HCT116 (cell line): ENCODE measurements around the gene ZNF674. TPM values are rescaled to one million over a fixed set of nuclear protein-coding genes. Genes with fewer than 3 reads are reported as not detected.

Source experiments
- ATAC-seq: fragments of 200-7000 bp; cut with Tn5 transposase; 2 replicates; pipeline ENCODE4 v1.9.1; 2020; ENCODE audit warnings: mild to moderate bottlenecking, moderate library complexity
- BruUV-seq: library from RNA; stranded (reverse); fragments of 400-500 nt; replicated peaks from 2 replicates; lab custom pipeline; 2021; lab: Mats Ljungman, UMichigan
- CTCF ChIA-PET: fragments of 300-600 bp; sonication (Branson Sonifier 250); formaldehyde crosslinking; loops from one replicate; lab custom pipeline; 2021; ENCODE audit warnings: antibody characterized with exemption; lab: Charles Lee
- POLR2A ChIA-PET: fragments of 300-600, 350-600 bp; sonication (Branson Sonifier 250); formaldehyde crosslinking; loops from one replicate; lab custom pipeline; 2021; ENCODE audit warnings: antibody characterized with exemption; lab: Charles Lee
- RAD21 ChIA-PET, 2 experiments: fragments of 300-600 bp; sonication (Branson Sonifier 250); formaldehyde crosslinking; loops; one replicate each; lab custom pipeline; 2023; ENCODE audit warnings: low total read pairs in 2 of 2; ENCODE audit not compliant: uncharacterized antibody in 2 of 2, unreplicated experiment in 2 of 2, low non-redundant PET in 1 of 2; lab: Charles Lee
- DNase-seq: peaks from one replicate; pipeline ENCODE4 v3.0.0-alpha.2; 2010; ENCODE audit warnings: low read depth, low spot score
- H2AFZ ChIP-seq: fragments of 200-600 bp; shearing (Covaris generic), sonication (generic); 2 replicates; pipeline ENCODE4 v1.6.1; 2017; ENCODE audit warnings: low read depth, mixed run types, mixed read lengths, antibody characterized with exemption, low read length; ENCODE audit not compliant: poor library complexity, severe bottlenecking
- H3K27ac ChIP-seq: 2 replicates; pipeline ENCODE4 v1.5.1; 2012; ENCODE audit warnings: low read depth, low read length
- H3K27me3 ChIP-seq: fragments of 200-600 bp; sonication (generic); 2 replicates; pipeline ENCODE4 v1.6.1; 2016; ENCODE audit warnings: mixed run types, low read length, mixed read lengths; ENCODE audit not compliant: insufficient read depth
- H3K36me3 ChIP-seq, 2 experiments: fragments of 200-500 bp in 1 of 2; fragments of 200-600 bp in 1 of 2; sonication (Bioruptor generic) in 1 of 2; sonication (generic) in 1 of 2; 2 replicates each; pipeline versions ENCODE4 v1.5.1 to v1.6.1; 2014 to 2016; ENCODE audit warnings: low read length in 2 of 2, inconsistent platforms in 1 of 2, mixed read lengths in 1 of 2, mixed run types in 1 of 2; ENCODE audit not compliant: insufficient read depth in 2 of 2, control insufficient read depth in 1 of 2
- H3K4me1 ChIP-seq, 2 experiments: fragments of 200-600 bp in 1 of 2; sonication (generic) in 1 of 2; 2 replicates each; pipeline versions ENCODE4 v1.5.1 to v1.6.1; 2012 to 2017; ENCODE audit warnings: low read length in 2 of 2, inconsistent platforms in 1 of 2, mild to moderate bottlenecking in 1 of 2, mixed read lengths in 1 of 2, mixed run types in 1 of 2, moderate library complexity in 1 of 2; ENCODE audit not compliant: insufficient read depth in 2 of 2, control insufficient read depth in 1 of 2
- H3K4me2 ChIP-seq: fragments of 200-600 bp; sonication (generic); 2 replicates; pipeline ENCODE4 v1.6.1; 2017; ENCODE audit warnings: mixed run types, low read length, mixed read lengths
- H3K4me3 ChIP-seq, 2 experiments: fragments of 200-600 bp in 1 of 2; sonication (generic) in 1 of 2; replicated peaks in 1 of 2; 2 replicates each; pipeline ENCODE4 v1.5.1; 2011 to 2016; ENCODE audit warnings: low read length in 2 of 2, control low read depth in 1 of 2, low read depth in 1 of 2, mild to moderate bottlenecking in 1 of 2, mixed read lengths in 1 of 2, mixed run types in 1 of 2
- H3K79me2 ChIP-seq: fragments of 200-600 bp; sonication (generic); 2 replicates; pipeline ENCODE4 v1.6.1; 2017; ENCODE audit warnings: mild to moderate bottlenecking, mixed run types, low read length, moderate library complexity, mixed read lengths; ENCODE audit not compliant: insufficient read depth
- H3K9ac ChIP-seq: fragments of 200-600 bp; sonication (generic); 2 replicates; pipeline ENCODE4 v1.6.1; 2016; ENCODE audit warnings: low read length, mixed read lengths
- H3K9me2 ChIP-seq: fragments of 200-600 bp; sonication (generic), shearing (Covaris generic); 2 replicates; pipeline ENCODE4 v1.6.1; 2017; ENCODE audit warnings: mixed run types, mild to moderate bottlenecking, moderate library complexity; ENCODE audit not compliant: insufficient read depth
- H3K9me3 ChIP-seq, 2 experiments: fragments of 200-500 bp in 1 of 2; fragments of 200-600 bp in 1 of 2; sonication (Bioruptor generic) in 1 of 2; sonication (generic) in 1 of 2; 2 replicates each; pipeline ENCODE4 v1.6.1; 2014 to 2017; ENCODE audit warnings: low read length in 2 of 2, mixed read lengths in 2 of 2, inconsistent platforms in 1 of 2, low read depth in 1 of 2, mild to moderate bottlenecking in 1 of 2, mixed run types in 1 of 2, moderate library complexity in 1 of 2; ENCODE audit not compliant: control insufficient read depth in 1 of 2, insufficient read depth in 1 of 2
- H4K20me1 ChIP-seq: fragments of 200-600 bp; sonication (generic), shearing (Covaris generic); 2 replicates; pipeline ENCODE4 v1.6.1; 2017; ENCODE audit warnings: mixed run types, mild to moderate bottlenecking, moderate library complexity; ENCODE audit not compliant: insufficient read depth
- ATF3 ChIP-seq: IDR thresholded peaks from 2 replicates; pipeline ENCODE4 v1.6.1; 2012
- CEBPB ChIP-seq: IDR thresholded peaks from 2 replicates; pipeline ENCODE4 v1.6.1; 2012; ENCODE audit warnings: low read depth
- EGR1 ChIP-seq: IDR thresholded peaks from 2 replicates; pipeline ENCODE4 v1.6.1; 2012; ENCODE audit warnings: low read depth
- ELF1 ChIP-seq: IDR thresholded peaks from 2 replicates; pipeline ENCODE4 v1.6.1; 2012; ENCODE audit warnings: low read depth, borderline replicate concordance
- EZH2 ChIP-seq: fragments of 200-600 bp; sonication (generic); IDR thresholded peaks from 2 replicates; pipeline ENCODE4 v1.6.1; 2017; ENCODE audit warnings: antibody characterized with exemption, mixed run types
- EZH2phosphoT487 ChIP-seq: fragments of 200-600 bp; IDR thresholded peaks from 2 replicates; pipeline ENCODE4 v1.6.1; 2018; ENCODE audit warnings: antibody characterized with exemption, borderline replicate concordance
- JUND ChIP-seq: IDR thresholded peaks from 2 replicates; pipeline ENCODE4 v1.6.1; 2012
- MAX ChIP-seq: IDR thresholded peaks from 2 replicates; pipeline ENCODE4 v1.6.1; 2012
- POLR2A ChIP-seq: IDR thresholded peaks from 2 replicates; pipeline ENCODE4 v1.7.0; 2011; ENCODE audit warnings: borderline replicate concordance; ENCODE audit not compliant: insufficient read depth, insufficient read length; ENCODE audit errors: extremely low read depth
- POLR2AphosphoS5 ChIP-seq: IDR thresholded peaks from 2 replicates; pipeline ENCODE4 v1.6.1; 2011; ENCODE audit warnings: mild to moderate bottlenecking, low read depth, low read length, moderate library complexity
- REST ChIP-seq: IDR thresholded peaks from 2 replicates; pipeline ENCODE4 v1.6.1; 2012; ENCODE audit warnings: low read depth
- SIN3A ChIP-seq: IDR thresholded peaks from 2 replicates; pipeline ENCODE4 v1.6.1; 2012; ENCODE audit warnings: low read depth
- SP1 ChIP-seq: IDR thresholded peaks from 2 replicates; pipeline ENCODE4 v1.6.1; 2012; ENCODE audit warnings: low read depth
- TCF7L2 ChIP-seq: IDR thresholded peaks from 2 replicates; pipeline ENCODE4 v1.7.0; 2011; ENCODE audit warnings: borderline replicate concordance, inconsistent platforms; ENCODE audit not compliant: insufficient read depth, insufficient read length; ENCODE audit errors: extremely low read depth
- ZBTB33 ChIP-seq: IDR thresholded peaks from 2 replicates; pipeline ENCODE4 v1.6.1; 2011; ENCODE audit warnings: mild to moderate bottlenecking, low read length, moderate library complexity; ENCODE audit not compliant: insufficient replicate concordance; ENCODE audit errors: extremely low read depth
- ZFX ChIP-seq: fragments of 450-650 bp; IDR thresholded peaks from 2 replicates; pipeline ENCODE4 v1.6.1; 2017
- intact Hi-C: fragments of 100-400 bp; cut with micrococcal nuclease; formaldehyde crosslinking; loops from 2 replicates; pipeline ENCODE4 v1.10.0; 2022
- total RNA-seq: library from RNA; stranded (reverse); gene quantifications from one replicate; pipeline ENCODE4 v1.2.1, GENCODE V29; 2021; ENCODE audit not compliant: unreplicated experiment

Gene ZNF674
- total RNA-seq, 1 experiment from 2014 or later, result 5.2 TPM

GRCh38 chrX:46561824-46562657 lies 16.8 kb upstream of the ZNF674 start:
- no peak for DNase-seq
- Histone ChIP-seq H3K4me3 (no peak overlapping the region), H3K4me1 (peaks cover 0 to 4% of the 10 kb centered on the region in 2 experiments; a peak in 2 of 4 replicates), H3K27me3 (no peaks in the 10 kb centered on the region), H3K9ac (no peak overlapping the region), H2AFZ (no peak overlapping the region), H3K27ac (no peak overlapping the region), H3K79me2 (no peaks in the 10 kb centered on the region), H3K36me3 (no peaks in the 10 kb centered on the region), H3K4me2 (no peak overlapping the region), H3K9me2 (no peaks in the 10 kb centered on the region), H4K20me1 (no peaks in the 10 kb centered on the region), H3K9me3 (no peaks in the 10 kb centered on the region)
- RAD21 ChIA-PET, result no interaction called here
- CTCF ChIA-PET, result no interaction called here
- intact Hi-C loops, result no loop called here
- POLR2A ChIA-PET, result no interaction called here
- BruUV-seq, result no TSS peak
- no peak for ATAC-seq
- TF ChIP-seq EZH2 (no peak), ZBTB33 (no peak), JUND (no peak), REST (no peak), EGR1 (no peak), ATF3 (no peak), ZFX (no peak), SIN3A (no peak), MAX (no peak), POLR2AphosphoS5 (no peak), TCF7L2 (no peak), ELF1 (no peak), CEBPB (no peak), EZH2phosphoT487 (no peak), SP1 (no peak), POLR2A (no peak)
